Coronary artery (tissue), 2 donors: Measurements from ENCODE around the gene TTBK2.

Source experiments
- DNase-seq: peaks from one replicate; pipeline ENCODE4 v3.0.0-alpha.2; 2017; ENCODE audit warnings: low spot score
- H3K27ac ChIP-seq, 2 donors: fragments of 200-600 bp; sonication (generic); one replicate each; pipeline ENCODE4 v1.5.1; 2016 to 2019
- H3K4me3 ChIP-seq: fragments of 200-600 bp; sonication (generic); 2 replicates; pipeline ENCODE4 v1.5.1; 2016; ENCODE audit warnings: mild to moderate bottlenecking, moderate library complexity
- TF ChIP-seq, protein P1 (sequence below): fragments of 200-600 bp; sonication (generic); IDR thresholded peaks from one replicate; pipeline ENCODE4 v1.5.1; 2019; ENCODE audit warnings: antibody characterized with exemption

Gene TTBK2

DNA sequence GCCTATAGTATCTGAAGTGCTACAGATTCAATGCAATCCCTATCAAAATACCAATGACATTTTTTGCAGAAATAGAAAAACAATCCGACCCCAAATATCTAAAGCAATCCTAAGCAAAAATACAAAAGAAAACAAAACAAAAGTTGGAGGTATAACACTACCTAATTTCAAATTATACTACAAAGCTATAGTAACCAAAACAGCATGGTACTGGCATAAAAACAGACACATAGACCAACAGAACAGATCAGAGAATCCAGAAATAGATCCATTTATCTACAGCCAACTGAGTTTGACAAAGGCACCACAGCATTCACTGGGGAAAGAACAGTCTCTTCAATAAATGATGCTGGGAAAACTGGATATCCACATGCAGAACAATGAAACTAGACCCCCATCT lies 159.8 kb downstream of the TTBK2 start:
- Histone ChIP-seq H3K4me3 (no peak overlapping the region), H3K27ac (no peak overlapping the region)
- DNase-seq, result no peak
- TF ChIP-seq, protein P1, sequence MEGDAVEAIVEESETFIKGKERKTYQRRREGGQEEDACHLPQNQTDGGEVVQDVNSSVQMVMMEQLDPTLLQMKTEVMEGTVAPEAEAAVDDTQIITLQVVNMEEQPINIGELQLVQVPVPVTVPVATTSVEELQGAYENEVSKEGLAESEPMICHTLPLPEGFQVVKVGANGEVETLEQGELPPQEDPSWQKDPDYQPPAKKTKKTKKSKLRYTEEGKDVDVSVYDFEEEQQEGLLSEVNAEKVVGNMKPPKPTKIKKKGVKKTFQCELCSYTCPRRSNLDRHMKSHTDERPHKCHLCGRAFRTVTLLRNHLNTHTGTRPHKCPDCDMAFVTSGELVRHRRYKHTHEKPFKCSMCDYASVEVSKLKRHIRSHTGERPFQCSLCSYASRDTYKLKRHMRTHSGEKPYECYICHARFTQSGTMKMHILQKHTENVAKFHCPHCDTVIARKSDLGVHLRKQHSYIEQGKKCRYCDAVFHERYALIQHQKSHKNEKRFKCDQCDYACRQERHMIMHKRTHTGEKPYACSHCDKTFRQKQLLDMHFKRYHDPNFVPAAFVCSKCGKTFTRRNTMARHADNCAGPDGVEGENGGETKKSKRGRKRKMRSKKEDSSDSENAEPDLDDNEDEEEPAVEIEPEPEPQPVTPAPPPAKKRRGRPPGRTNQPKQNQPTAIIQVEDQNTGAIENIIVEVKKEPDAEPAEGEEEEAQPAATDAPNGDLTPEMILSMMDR, result no peak

- DNase-seq, result no peak
- no peak overlapping the region for H3K27ac ChIP-seq
- TF ChIP-seq, protein P1, result no peak
- H3K4me3 ChIP-seq, result no peak overlapping the region
These were observed 161.5 kb downstream of the TTBK2 start for GRCh38 chr15:42759093-42759492.

DNA sequence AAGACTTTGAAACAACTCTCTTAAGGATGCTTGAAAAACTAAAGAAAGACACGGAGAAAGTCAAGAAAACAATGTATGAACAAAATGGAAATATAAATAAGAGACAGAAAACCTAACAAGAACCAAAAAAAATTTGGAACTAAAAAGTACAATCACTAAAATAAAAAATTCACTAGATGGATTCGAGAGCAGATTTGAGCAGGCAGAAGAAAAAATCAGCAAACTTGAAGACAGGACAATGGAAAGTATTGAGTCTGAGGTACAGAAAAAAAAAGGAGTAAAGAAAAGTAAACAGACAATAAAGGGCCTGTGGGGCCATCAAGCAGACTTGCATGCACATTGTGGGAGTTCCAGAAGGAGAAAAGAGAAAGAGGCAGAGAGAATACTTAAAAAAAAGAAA lies 170.3 kb downstream of the TTBK2 start:
- TF ChIP-seq, protein P1, result no peak
- DNase-seq, result no peak
- Histone ChIP-seq H3K4me3 (no peak overlapping the region), H3K27ac (no peak overlapping the region)

DNA sequence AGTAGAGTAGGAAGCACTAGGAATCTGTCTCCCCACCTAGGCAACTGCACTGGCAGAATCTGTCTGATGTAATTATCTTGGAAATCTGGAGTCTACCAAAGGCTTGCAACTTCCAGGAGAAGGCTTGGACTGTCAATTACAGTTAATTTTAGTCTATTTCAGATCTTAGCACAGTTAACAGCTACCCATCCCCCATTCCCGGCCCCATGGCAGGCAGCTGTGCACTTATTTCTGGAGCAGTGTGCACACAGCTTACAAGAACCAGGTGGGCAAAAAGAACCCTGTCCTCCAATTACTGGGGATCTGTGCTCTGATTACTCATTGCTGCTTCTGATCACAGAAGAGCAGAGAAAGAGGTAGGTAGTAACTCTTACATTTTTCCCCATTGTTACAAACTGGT lies 171.3 kb downstream of the TTBK2 start:
- DNase-seq, result no peak
- H3K27ac ChIP-seq, result no peak overlapping the region
- H3K4me3 ChIP-seq, result no peak overlapping the region
- TF ChIP-seq, protein P1, result no peak

DNA sequence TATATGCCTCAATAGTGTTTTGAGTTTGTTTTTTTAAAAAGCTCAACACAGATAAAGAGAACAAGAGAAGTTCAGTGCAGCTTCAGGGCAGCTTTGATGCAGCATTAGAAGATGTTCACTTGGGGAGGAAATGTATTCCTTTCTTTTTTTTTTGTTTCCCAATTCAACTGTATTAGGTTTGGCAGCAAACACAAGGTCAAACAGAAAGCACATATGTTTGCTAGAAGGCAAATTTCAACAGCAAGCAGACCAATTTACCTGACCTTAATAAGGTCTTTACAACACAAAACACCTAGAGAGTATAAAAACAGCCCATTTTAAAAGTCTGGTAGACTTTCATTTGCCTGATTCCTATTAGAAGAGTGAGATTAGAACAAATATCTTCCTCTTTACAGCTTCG lies 176.4 kb downstream of the TTBK2 start:
- Histone ChIP-seq H3K4me3 (no peak overlapping the region), H3K27ac (no peak overlapping the region)
- TF ChIP-seq, protein P1, result no peak
- no peak for DNase-seq

DNA sequence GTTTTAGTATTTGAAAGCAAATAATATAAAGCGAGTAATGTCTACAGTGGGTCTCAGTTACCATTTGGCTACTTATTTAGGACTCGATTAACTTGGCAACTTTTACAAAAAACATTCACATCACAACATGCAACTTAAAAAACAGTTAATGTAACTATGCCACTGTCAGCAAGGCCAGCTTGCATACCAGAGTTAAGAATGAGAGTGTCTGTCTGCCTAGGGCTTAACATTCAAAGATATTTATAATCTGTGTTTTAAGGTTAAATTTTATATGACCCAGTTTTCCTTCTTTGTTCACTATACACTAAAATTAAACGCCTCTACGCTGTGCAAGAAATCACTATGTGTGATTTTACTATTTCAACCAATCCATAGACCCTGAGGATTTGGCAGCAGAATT lies 178.4 kb downstream of the TTBK2 start:
- TF ChIP-seq, protein P1, result no peak
- Histone ChIP-seq H3K4me3 (no peak overlapping the region), H3K27ac (no peak overlapping the region)
- no peak for DNase-seq

DNA sequence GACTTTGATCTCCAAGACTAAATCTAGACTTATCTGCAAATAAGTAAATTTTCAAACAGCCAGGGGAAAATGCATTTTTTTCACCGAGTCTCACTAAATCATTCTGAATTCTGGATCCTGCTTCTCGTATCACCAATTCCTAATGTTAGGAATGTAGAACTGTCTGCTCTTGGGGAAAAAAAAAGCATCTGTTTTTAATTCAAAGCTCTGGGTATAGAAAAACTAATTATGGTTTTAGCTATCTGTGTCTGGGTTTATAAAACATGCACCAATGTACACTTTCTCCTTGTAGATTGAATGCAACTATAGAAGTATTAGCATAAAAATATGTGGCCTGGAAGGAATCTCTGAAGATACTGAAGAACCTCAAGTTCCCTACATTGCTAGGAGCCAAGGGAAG lies 178.9 kb downstream of the TTBK2 start:
- Histone ChIP-seq H3K4me3 (no peak overlapping the region), H3K27ac (no peak overlapping the region)
- TF ChIP-seq, protein P1, result no peak
- no peak for DNase-seq
